Neural progenitor cell (in vitro differentiated cells): ENCODE results near the gene FAM151A. TPM values are rescaled to one million over a fixed set of nuclear protein-coding genes. Genes with fewer than 3 reads are reported as not detected.

Source experiments
- DNase-seq: peaks from one replicate; pipeline ENCODE4 v3.0.0-alpha.2; 2016; ENCODE audit warnings: low spot score
- H2AFZ ChIP-seq: fragments of 200-600 bp; sonication (generic); replicated peaks from 2 replicates; pipeline ENCODE4 v1.6.1; 2016; ENCODE audit warnings: antibody characterized with exemption
- H3F3A ChIP-seq: fragments of 200-600 bp; sonication (generic); 2 replicates; pipeline ENCODE4 v1.6.1; 2016; ENCODE audit warnings: antibody characterized with exemption, low read depth
- H3K27ac ChIP-seq: fragments of 200-600 bp; sonication (generic); 2 replicates; pipeline ENCODE4 v1.5.1; 2016; ENCODE audit warnings: mild to moderate bottlenecking
- H3K27me3 ChIP-seq: fragments of 200-600 bp; sonication (generic); 2 replicates; pipeline ENCODE4 v1.6.1; 2016; ENCODE audit warnings: mild to moderate bottlenecking, moderate library complexity
- H3K36me3 ChIP-seq: fragments of 200-600 bp; sonication (generic); 2 replicates; pipeline ENCODE4 v1.5.1; 2016
- H3K4me1 ChIP-seq: fragments of 200-600 bp; sonication (generic); 2 replicates; pipeline ENCODE4 v1.6.1; 2016; ENCODE audit warnings: mixed run types
- H3K4me2 ChIP-seq: fragments of 200-600 bp; sonication (generic); 2 replicates; pipeline ENCODE4 v1.6.1; 2016
- H3K4me3 ChIP-seq: fragments of 200-600 bp; sonication (generic); 2 replicates; pipeline ENCODE4 v1.5.1; 2016
- H3K79me2 ChIP-seq: fragments of 200-600 bp; sonication (generic); 2 replicates; pipeline ENCODE4 v1.6.1; 2016; ENCODE audit warnings: low read depth
- H3K9ac ChIP-seq: fragments of 200-600 bp; sonication (generic); 2 replicates; pipeline ENCODE4 v1.6.1; 2016
- H3K9me3 ChIP-seq: fragments of 200-600 bp; sonication (generic); 2 replicates; pipeline ENCODE4 v1.5.1; 2016; ENCODE audit warnings: low read depth
- H4K20me1 ChIP-seq: fragments of 200-600 bp; sonication (generic); 2 replicates; pipeline ENCODE4 v1.6.1; 2016; ENCODE audit warnings: low read depth
- H3K27ac Mint-ChIP-seq: 3 replicates; pipeline ENCODE4 v1.8.0; 2021; ENCODE audit warnings: mixed read lengths
- H3K27me3 Mint-ChIP-seq: 2 replicates; pipeline ENCODE4 v1.8.0; 2022; ENCODE audit warnings: low read depth, mild to moderate bottlenecking, inconsistent platforms, moderate library complexity, mixed read lengths; ENCODE audit not compliant: insufficient read depth
- H3K36me3 Mint-ChIP-seq: 3 replicates; pipeline ENCODE4 v1.8.0; 2021; ENCODE audit warnings: mixed read lengths
- H3K4me1 Mint-ChIP-seq: 3 replicates; pipeline ENCODE4 v1.8.0; 2021; ENCODE audit warnings: mixed read lengths
- H3K4me3 Mint-ChIP-seq: 3 replicates; pipeline ENCODE4 v1.8.0; 2021; ENCODE audit warnings: mild to moderate bottlenecking, moderate library complexity, mixed read lengths
- H3K9me3 Mint-ChIP-seq: 3 replicates; pipeline ENCODE4 v1.8.0; 2020; ENCODE audit warnings: mixed read lengths
- EZH2 ChIP-seq: fragments of 200-600 bp; sonication (generic); IDR thresholded peaks from 2 replicates; pipeline ENCODE4 v1.6.1; 2017; ENCODE audit warnings: antibody characterized with exemption, mild to moderate bottlenecking, moderate library complexity
- EZH2phosphoT487 ChIP-seq: fragments of 200-600 bp; sonication (generic); IDR thresholded peaks from 2 replicates; pipeline ENCODE4 v1.6.1; 2017; ENCODE audit warnings: antibody characterized with exemption
- total RNA-seq: library from RNA; depleted of rRNA; stranded (reverse); fragments of >200 nt; gene quantifications from 2 replicates; pipeline ENCODE4 v1.2.3, GENCODE V29; 2015; ENCODE audit warnings: low replicate concordance
- TF ChIP-seq, protein P1 (sequence below): fragments of 200-600 bp; sonication (generic); IDR thresholded peaks from 2 replicates; pipeline ENCODE4 v1.5.1; 2017; ENCODE audit warnings: antibody characterized with exemption, mild to moderate bottlenecking

Gene FAM151A
- total RNA-seq, 1 donor from 2014 or later, result not detected

DNA sequence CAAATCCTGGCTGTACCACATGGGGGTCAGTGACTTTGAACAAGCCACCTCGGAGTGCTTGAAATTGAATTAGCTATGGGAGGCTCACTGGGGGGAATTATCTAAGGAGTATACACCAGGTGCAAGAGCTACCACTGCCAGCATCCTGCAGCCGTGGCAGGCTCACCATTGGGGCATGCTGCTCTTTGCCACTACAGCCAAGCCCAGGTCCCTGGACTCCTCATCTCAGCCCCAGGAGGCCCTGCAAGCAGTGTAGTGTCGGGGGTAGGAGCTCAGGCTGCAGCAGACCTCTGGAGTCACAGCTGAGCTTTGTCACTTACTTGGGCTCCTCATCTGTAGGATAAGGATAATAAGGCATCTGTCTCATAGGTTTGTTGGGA lies 40.0 kb downstream of the FAM151A start:
- no peaks in the 10 kb centered on the region for H3K27me3 ChIP-seq

DNA sequence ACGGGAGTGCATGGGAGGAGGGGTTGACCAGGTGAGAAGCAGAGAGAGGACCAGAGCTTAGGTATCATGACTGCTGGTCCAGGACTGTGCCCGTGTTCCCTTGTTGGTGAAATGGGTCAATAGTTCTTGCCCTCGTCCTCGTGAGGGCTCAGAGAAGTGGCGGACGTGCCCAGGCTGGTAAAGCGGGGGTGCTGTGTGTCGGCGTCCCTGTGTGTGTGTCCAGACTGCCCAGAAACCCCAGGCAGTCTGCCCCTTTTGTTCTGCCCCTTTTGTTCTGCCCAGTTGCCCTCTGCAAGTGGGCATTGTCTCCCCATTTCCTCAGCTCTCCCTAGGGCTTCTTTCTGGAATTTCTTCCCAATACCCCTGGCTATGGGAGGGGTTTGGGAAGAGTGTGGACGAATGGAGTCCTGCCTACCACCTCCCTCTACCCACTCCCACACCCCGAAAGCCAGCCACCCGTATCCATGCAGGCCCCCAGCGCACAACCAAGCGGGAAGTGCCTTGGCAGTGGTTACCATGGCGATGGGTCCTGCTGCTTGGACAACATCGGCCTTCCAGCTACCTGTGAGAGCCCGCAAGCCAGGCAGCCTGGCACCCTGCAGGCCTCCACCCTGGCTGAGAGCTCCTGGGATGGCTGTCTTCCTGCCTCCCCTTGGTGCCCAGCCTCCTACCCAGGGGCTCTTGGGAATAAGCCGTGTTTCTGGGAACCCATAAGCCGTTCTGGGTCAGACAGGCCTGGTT lies 40.6 kb downstream of the FAM151A start:
- Histone ChIP-seq H3K36me3 (no peaks in the 10 kb centered on the region), H3F3A (peaks cover 25% of the 10 kb centered on the region), H3K27me3 (no peaks in the 10 kb centered on the region), H3K4me2 (peak overlapping the region; percentile 48), H4K20me1 (no peaks in the 10 kb centered on the region), H3K4me1 (peaks cover 35% of the 10 kb centered on the region), H3K4me3 (no peak overlapping the region), H2AFZ (no peak overlapping the region), H3K9me3 (no peaks in the 10 kb centered on the region), H3K79me2 (no peaks in the 10 kb centered on the region), H3K9ac (no peak overlapping the region), H3K27ac (no peak overlapping the region)
- Mint-ChIP-seq H3K9me3 (no peaks in the 10 kb centered on the region), H3K36me3 (no peaks in the 10 kb centered on the region), H3K4me1 (peaks cover 32% of the 10 kb centered on the region), H3K4me3 (no peak overlapping the region), H3K27me3 (peaks cover 4% of the 10 kb centered on the region), H3K27ac (peak overlapping the region; percentile 94)
- peak; percentile 83 for DNase-seq
- TF ChIP-seq EZH2 (no peak), EZH2phosphoT487 (no peak)
- TF ChIP-seq, protein P1, sequence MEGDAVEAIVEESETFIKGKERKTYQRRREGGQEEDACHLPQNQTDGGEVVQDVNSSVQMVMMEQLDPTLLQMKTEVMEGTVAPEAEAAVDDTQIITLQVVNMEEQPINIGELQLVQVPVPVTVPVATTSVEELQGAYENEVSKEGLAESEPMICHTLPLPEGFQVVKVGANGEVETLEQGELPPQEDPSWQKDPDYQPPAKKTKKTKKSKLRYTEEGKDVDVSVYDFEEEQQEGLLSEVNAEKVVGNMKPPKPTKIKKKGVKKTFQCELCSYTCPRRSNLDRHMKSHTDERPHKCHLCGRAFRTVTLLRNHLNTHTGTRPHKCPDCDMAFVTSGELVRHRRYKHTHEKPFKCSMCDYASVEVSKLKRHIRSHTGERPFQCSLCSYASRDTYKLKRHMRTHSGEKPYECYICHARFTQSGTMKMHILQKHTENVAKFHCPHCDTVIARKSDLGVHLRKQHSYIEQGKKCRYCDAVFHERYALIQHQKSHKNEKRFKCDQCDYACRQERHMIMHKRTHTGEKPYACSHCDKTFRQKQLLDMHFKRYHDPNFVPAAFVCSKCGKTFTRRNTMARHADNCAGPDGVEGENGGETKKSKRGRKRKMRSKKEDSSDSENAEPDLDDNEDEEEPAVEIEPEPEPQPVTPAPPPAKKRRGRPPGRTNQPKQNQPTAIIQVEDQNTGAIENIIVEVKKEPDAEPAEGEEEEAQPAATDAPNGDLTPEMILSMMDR, result no peak

More for the DNA sequence above, 40.0 kb downstream of the FAM151A start:
- no peak for DNase-seq
- H3K4me1 Mint-ChIP-seq, result peaks cover 32% of the 10 kb centered on the region
- no peak overlapping the region for H3K4me3 ChIP-seq
- peaks cover 6% of the 10 kb centered on the region for H3K27me3 Mint-ChIP-seq
- no peak for TF ChIP-seq EZH2phosphoT487
- TF ChIP-seq EZH2, result no peak
- TF ChIP-seq, protein P1, result no peak
- peaks cover 35% of the 10 kb centered on the region for H3K4me1 ChIP-seq
- H3K36me3 ChIP-seq, result no peaks in the 10 kb centered on the region
- no peaks in the 10 kb centered on the region for H3K9me3 Mint-ChIP-seq
- no peak overlapping the region for H2AFZ ChIP-seq
- no peaks in the 10 kb centered on the region for H3K36me3 Mint-ChIP-seq
- peak overlapping the region; percentile 27 for H3K4me3 Mint-ChIP-seq
- no peaks in the 10 kb centered on the region for H4K20me1 ChIP-seq
- H3K4me2 ChIP-seq, result no peak overlapping the region
- H3K9me3 ChIP-seq, result no peaks in the 10 kb centered on the region
- no peak overlapping the region for H3K27ac ChIP-seq
- no peak overlapping the region for H3K9ac ChIP-seq
- H3K27ac Mint-ChIP-seq, result peak overlapping the region; percentile 94
- no peaks in the 10 kb centered on the region for H3K79me2 ChIP-seq
- peaks cover 25% of the 10 kb centered on the region for H3F3A ChIP-seq

DNA sequence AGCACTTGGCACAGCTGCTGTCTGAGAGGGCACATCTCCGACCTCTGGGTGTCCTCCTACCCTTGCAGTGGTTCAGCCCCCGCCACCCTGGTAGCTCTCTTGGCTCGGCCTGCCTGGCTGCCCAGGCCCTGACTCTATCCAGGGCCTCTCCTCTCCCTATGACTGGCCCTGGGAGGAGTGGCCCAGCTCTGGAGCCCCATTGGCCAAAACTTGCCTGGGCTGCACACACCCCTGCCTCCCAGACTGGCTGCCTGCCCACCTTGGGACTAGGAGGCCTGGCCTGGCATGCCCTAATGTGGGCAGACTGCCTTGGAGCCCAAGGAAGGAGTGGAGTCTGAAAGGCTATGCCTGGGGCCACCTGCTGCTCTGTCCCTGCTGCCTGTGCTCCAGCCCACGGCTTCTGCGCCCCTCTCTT lies 41.7 kb downstream of the FAM151A start:
- H3F3A ChIP-seq, result peaks cover 25% of the 10 kb centered on the region
- H3K9ac ChIP-seq, result no peak overlapping the region
- Mint-ChIP-seq H3K4me3 (no peak overlapping the region), H3K27ac (no peak overlapping the region), H3K27me3 (peaks cover 3% of the 10 kb centered on the region), H3K4me1 (peaks cover 32% of the 10 kb centered on the region), H3K9me3 (no peaks in the 10 kb centered on the region), H3K36me3 (no peaks in the 10 kb centered on the region)
- H4K20me1 ChIP-seq, result no peaks in the 10 kb centered on the region
- no peak overlapping the region for H3K27ac ChIP-seq
- no peaks in the 10 kb centered on the region for H3K79me2 ChIP-seq
- no peak overlapping the region for H3K4me3 ChIP-seq
- H3K4me1 ChIP-seq, result peaks cover 35% of the 10 kb centered on the region
- no peaks in the 10 kb centered on the region for H3K36me3 ChIP-seq
- DNase-seq, result no peak
- no peaks in the 10 kb centered on the region for H3K9me3 ChIP-seq
- no peak for TF ChIP-seq EZH2phosphoT487
- TF ChIP-seq, protein P1, result no peak
- H2AFZ ChIP-seq, result no peak overlapping the region
- no peaks in the 10 kb centered on the region for H3K27me3 ChIP-seq
- peak overlapping the region; percentile 48 for H3K4me2 ChIP-seq
